GM12892 (cell line): Measurements from ENCODE around the gene ITGB7.

Experiments
- POLR2AphosphoS5 ChIP-seq: IDR thresholded peaks from 2 replicates; pipeline ENCODE4 v1.6.1; 2011; ENCODE audit warnings: low read depth, low read length, control low read depth
- TAF1 ChIP-seq: IDR thresholded peaks from 2 replicates; pipeline ENCODE4 v1.6.1; 2011; ENCODE audit warnings: low read depth, mild to moderate bottlenecking, control low read depth, low read length, borderline replicate concordance

GRCh38 chr12:53208435-53208834 lies 1.4 kb upstream of the ITGB7 start:
- TF ChIP-seq TAF1 (no peak), POLR2AphosphoS5 (no peak)
